Lung (tissue), 12 donors: Measurements from ENCODE around the gene B4GALT2. TPM values are rescaled to one million over a fixed set of nuclear protein-coding genes. Genes with fewer than 3 reads are reported as not detected.

Experiments
- ATAC-seq: fragments of 200-7000 bp; cut with Tn5 transposase; one replicate; pipeline ENCODE4 v1.9.1; 2020; ENCODE audit warnings: moderate number of reproducible peaks; ENCODE audit not compliant: insufficient read depth, low FRiP score
- DNase-seq, 3 donors: peaks; one replicate each; pipeline ENCODE4 v3.0.0-alpha.2; 2013 to 2017
- H3K27ac ChIP-seq, 2 donors: one replicate each; pipeline ENCODE4 v1.5.1; 2013; ENCODE audit warnings: mild to moderate bottlenecking in 2 of 2, moderate library complexity in 2 of 2, control low read depth in 1 of 2, inconsistent platforms in 1 of 2, low read depth in 1 of 2, low read length in 1 of 2
- H3K27me3 ChIP-seq, 3 donors: one replicate each; pipeline ENCODE4 v1.5.1; 2013; ENCODE audit warnings: low read length in 2 of 3; ENCODE audit not compliant: control insufficient read depth in 3 of 3, insufficient read depth in 3 of 3
- H3K36me3 ChIP-seq, 4 donors: one replicate each; pipeline ENCODE4 v1.5.1; 2013; ENCODE audit warnings: low read length in 4 of 4, mild to moderate bottlenecking in 1 of 4, moderate library complexity in 1 of 4; ENCODE audit not compliant: control insufficient read depth in 4 of 4, insufficient read depth in 4 of 4
- H3K4me1 ChIP-seq, 5 donors: one replicate each; pipeline ENCODE4 v1.5.1; 2013; ENCODE audit warnings: low read length in 5 of 5, mild to moderate bottlenecking in 2 of 5, moderate library complexity in 1 of 5; ENCODE audit not compliant: control insufficient read depth in 5 of 5, insufficient read depth in 5 of 5
- H3K4me3 ChIP-seq: one replicate; pipeline ENCODE4 v1.5.1; 2013; ENCODE audit warnings: mild to moderate bottlenecking, control low read depth, moderate library complexity
- H3K9ac ChIP-seq, 2 donors: one replicate each; pipeline ENCODE4 v1.5.1; 2013; ENCODE audit warnings: low read length in 2 of 2, control low read depth in 1 of 2; ENCODE audit not compliant: insufficient read depth in 1 of 2
- H3K9me3 ChIP-seq, 4 donors: one replicate each; pipeline ENCODE4 v1.5.1; 2013; ENCODE audit warnings: low read length in 3 of 4, mild to moderate bottlenecking in 1 of 4, moderate library complexity in 1 of 4; ENCODE audit not compliant: control insufficient read depth in 4 of 4, insufficient read depth in 3 of 4
- CTCF ChIP-seq: IDR thresholded peaks from 2 replicates; pipeline ENCODE4 v1.5.1; 2012; ENCODE audit warnings: mild to moderate bottlenecking; ENCODE audit errors: control extremely low read depth, extremely low read depth
- WGBS, 2 donors: extraction: QIAGEN DNeasy Blood & Tissue Kit; methylation state at CpG; one replicate each; pipeline ENCODE4 v1.1.7; 2013; 5-methylcytosine and 5-hydroxymethylcytosine counted together
- polyA plus RNA-seq, 2 donors: library from polyadenylated mRNA; stranded (reverse); fragments of 200-250 nt; gene quantifications; one replicate each; pipeline ENCODE4 v1.2.1, GENCODE V29; 2013
- total RNA-seq, 2 donors: library from RNA; depleted of rRNA in 1 of 2; stranded (reverse); fragments of >200 nt in 1 of 2; gene quantifications; one replicate each; pipeline ENCODE4 v1.2.1, GENCODE V29; 2014 to 2021
- donor health status: control.
- donor health status: control.
- donor health status: Bipolar disorder and iron deficiency.
- donor health status: healthy.
- donor health status: DM: yes; HTN: yes; CAD: no.

B4GALT2 gene
- total and polyA plus RNA-seq, 4 donors: 13.6 to 40.9 (median 30.5) TPM

- Histone ChIP-seq H3K36me3 (peaks cover 0 to 3% (median under 1%) of the 10 kb centered on the region in 4 donors), H3K27ac (no peak overlapping the region), H3K27me3 (no peaks in the 10 kb centered on the region), H3K4me1 (peaks cover 0 to 16% (median 12%) of the 10 kb centered on the region in 5 donors), H3K9me3 (no peaks in the 10 kb centered on the region), H3K4me3 (no peak overlapping the region), H3K9ac (no peak overlapping the region)
- no peak for DNase-seq
- 94 to 96% methylated on average over 9 of the region's 9 CpGs for WGBS, 2 donors
- TF ChIP-seq CTCF: no peak
- no peak for ATAC-seq
Observed at GRCh38 chr1:43993206-43993914, 14.3 kb downstream of the B4GALT2 start.

- ATAC-seq: no peak
- no peak for DNase-seq
- H3K4me1 ChIP-seq: peaks cover 0 to 16% (median 12%) of the 10 kb centered on the region in 5 donors
- H3K27ac ChIP-seq: no peak overlapping the region
- H3K4me3 ChIP-seq: no peak overlapping the region
- H3K36me3 ChIP-seq: peaks cover 0 to 3% (median under 1%) of the 10 kb centered on the region in 4 donors
- H3K9ac ChIP-seq: no peak overlapping the region
- no peaks in the 10 kb centered on the region for H3K27me3 ChIP-seq
- H3K9me3 ChIP-seq: no peaks in the 10 kb centered on the region
- WGBS, 2 donors: 85 to 92% methylated on average over 7 of the region's 7 CpGs
- TF ChIP-seq CTCF: no peak
Observed at GRCh38 chr1:43994071-43994470, 15.1 kb downstream of the B4GALT2 start.

- H3K9me3 ChIP-seq: no peaks in the 10 kb centered on the region
- H3K27me3 ChIP-seq: no peaks in the 10 kb centered on the region
- no peak overlapping the region for H3K27ac ChIP-seq
- no peak overlapping the region for H3K4me3 ChIP-seq
- H3K4me1 ChIP-seq: peaks cover 0 to 16% (median 12%) of the 10 kb centered on the region in 5 donors
- TF ChIP-seq CTCF: no peak
- ATAC-seq (no peak), DNase-seq (no peak)
- peaks cover 0 to 10% (median 3%) of the 10 kb centered on the region in 4 donors for H3K36me3 ChIP-seq
- 82 to 84% methylated on average over 14 to 15 of the region's 15 CpGs for WGBS, 2 donors
- no peak overlapping the region for H3K9ac ChIP-seq
Observed at GRCh38 chr1:43994794-43995790, 16.1 kb downstream of the B4GALT2 start.
